ENCODE data around the gene CACNA2D3.

GRCh38 chr3:54296531-54296930, 174.2 kb downstream of the CACNA2D3 start:
- TF ChIP-seq POLR2A (IDR thresholded peaks at IDR 0.05): no peak
- TF ChIP-seq CTCF (IDR thresholded peaks at IDR 0.05): no peak
- no peak for TF ChIP-seq POLR2AphosphoS5 (IDR thresholded peaks at IDR 0.05)
- TF ChIP-seq EP300 (IDR thresholded peaks at IDR 0.05; ENCODE audit: low read depth): no peak

Measured in transverse colon (tissue), 4 donors.